Anterior cingulate cortex (tissue), 58 donors: Measurements from ENCODE around the gene VANGL1.
A peak's percentile ranks its signal among the peaks of the same experiment; 100 is the strongest.

Source experiments
- DNase-seq, 58 donors: peaks; one replicate each; lab custom pipeline; 2025; lab: John Stamatoyannopoulos, UW

The VANGL1 gene

DNA sequence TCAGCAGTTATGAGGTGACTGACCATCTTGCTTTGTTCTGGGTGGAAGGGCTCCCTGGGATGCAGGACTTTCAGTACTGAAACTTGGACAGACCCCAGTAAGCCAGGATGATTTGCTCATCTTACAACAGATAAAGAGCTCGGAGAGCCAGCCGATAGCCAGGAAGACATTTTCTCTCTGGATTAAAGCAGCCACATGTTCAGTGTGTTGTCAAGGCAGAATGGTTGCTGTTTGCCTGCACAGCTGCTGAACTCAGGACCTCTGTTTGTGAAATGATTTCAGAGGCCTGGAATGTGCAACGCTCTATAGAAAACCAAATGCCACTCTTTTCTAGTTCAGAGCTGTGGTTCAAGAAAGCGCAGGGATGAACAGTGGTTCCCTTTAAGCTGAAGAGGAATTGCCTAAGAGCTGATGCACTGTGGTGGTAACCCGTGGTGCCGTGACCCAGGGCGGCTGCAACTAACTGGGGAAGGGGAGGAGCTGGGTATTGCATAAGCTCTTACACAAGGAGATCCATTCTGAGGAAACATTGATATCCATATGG is 86.0 kb downstream of the VANGL1 start:
- DNase-seq = no peak

DNA sequence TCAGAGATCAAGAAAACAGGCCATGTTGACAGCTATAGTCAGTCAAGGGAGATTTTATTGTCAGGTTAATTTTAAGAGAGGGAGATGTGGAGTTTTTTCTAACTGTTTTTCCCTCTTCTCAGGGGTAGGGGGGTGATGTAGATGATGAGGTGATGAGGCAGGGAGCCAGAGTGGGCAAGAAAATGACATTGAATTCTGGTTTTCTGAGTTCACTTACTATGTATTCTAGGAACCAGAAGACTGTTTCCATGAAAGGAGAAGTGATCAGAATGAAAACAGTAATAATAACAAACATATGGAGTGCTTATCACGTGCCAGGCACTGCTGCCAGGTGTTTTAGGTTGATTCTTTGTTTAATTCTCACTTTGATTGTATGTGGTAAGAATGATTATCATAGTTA is 86.6 kb downstream of the VANGL1 start:
- DNase-seq = no peak

GRCh38 chr1:115729756-115730155 is 88.0 kb downstream of the VANGL1 start:
- DNase-seq = no peak

GRCh38 chr1:115732316-115732715 is 90.5 kb downstream of the VANGL1 start:
- DNase-seq = no peak

GRCh38 chr1:115740811-115741210 is 99.0 kb downstream of the VANGL1 start:
- no peak for DNase-seq

- DNase-seq = peak in 5 of 58 donors; percentile 2 to 43 (median 13)
These were observed 103.0 kb downstream of the VANGL1 start for GRCh38 chr1:115744646-115745275.

DNA sequence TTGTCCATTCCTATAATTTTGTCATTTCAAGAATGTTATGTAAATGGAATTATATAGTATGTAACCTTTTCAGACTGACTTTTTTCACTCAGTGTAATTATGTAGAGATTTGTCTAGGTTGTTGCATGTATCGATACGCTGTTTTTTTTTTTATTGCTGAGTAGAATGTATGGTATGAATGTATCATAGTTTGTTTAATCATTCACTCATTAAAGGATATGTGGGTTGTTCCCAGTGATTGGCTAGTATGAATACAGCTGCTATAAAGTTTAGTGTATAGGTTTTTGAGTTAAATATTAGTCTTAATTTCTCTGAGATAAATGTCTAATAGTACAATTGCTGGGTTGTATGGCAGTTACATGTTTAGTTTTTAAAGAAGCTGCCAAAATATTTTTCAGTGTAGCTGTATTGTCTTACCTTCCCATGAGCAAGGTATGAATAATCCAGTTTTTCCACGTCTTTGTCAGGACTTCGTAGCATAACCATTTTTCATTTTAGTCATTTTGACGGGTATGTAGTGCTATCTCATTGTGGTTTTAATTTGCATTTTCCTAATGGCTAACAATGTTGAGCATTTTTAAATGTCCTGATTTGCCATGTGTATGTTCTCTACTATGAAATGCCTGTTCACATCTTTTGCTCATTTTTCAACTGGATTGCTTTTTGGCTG is 104.4 kb downstream of the VANGL1 start:
- DNase-seq = no peak
